Renal cortex interstitium (tissue), 11 donors: ENCODE measurements around the gene EIF2AK3. TPM values are rescaled to one million over a fixed set of nuclear protein-coding genes. Genes with fewer than 3 reads are reported as not detected.
"Not testable (repeated sequence)": the region's sequence is repeated elsewhere in the genome, so short reads cannot be mapped to it uniquely, and the experiment has no call there.

ENCODE experiments used
- DNase-seq, 11 donors: peaks; one replicate each; pipeline ENCODE4 v3.0.0-alpha.2; 2013; ENCODE audit warnings: low read depth in 9 of 11, low spot score in 4 of 11; ENCODE audit errors: extremely low read depth in 1 of 11
- polyA plus RNA-seq, 3 donors: library from polyadenylated mRNA; unstranded; fragments of 120-200 nt; gene quantifications; one replicate each; pipeline ENCODE4 v1.2.1, GENCODE V29; 2013; ENCODE audit not compliant: insufficient read length in 3 of 3

EIF2AK3 gene
- polyA plus RNA-seq, 3 donors: 26.0 to 29.4 (median 28.5) TPM

DNA sequence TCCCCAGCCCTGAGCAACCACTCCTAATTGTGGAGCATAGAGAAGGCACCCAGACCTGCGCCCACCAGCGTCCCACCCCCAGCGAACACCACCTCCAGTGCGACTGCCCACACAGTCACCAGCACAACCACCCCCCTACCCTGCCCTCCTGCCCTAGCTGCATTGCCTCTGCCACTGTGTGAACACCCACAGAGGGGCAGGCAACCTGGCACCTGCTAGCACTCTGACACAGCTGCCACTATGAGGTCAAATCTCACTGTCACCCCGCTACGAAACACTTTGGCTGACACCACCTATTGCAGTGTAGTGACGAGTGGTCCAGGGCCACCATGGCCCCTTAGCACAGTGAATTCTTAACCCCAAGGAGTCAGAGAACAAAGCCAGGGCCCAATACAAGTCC, 14.1 kb upstream of the EIF2AK3 start:
- DNase-seq: no peak

DNA sequence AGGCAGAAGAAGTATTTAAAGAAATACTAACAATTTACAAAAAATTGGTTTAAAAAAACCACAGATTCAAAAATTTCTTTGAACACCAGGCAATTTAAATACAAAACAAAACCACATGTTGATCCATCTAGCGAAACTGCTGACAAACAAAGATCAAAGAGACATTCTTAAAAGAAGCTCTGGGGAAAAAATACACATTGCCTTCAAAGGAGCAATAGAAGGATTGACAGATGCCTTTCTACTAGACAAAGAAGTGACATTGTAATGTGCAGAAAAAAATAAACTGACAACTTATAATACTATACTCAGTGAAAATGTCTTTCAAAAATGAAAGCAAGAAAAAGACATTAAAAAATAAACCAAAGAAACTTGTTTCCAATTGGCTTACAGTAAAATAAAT, 12.6 kb upstream of the EIF2AK3 start:
- DNase-seq: no peak

DNA sequence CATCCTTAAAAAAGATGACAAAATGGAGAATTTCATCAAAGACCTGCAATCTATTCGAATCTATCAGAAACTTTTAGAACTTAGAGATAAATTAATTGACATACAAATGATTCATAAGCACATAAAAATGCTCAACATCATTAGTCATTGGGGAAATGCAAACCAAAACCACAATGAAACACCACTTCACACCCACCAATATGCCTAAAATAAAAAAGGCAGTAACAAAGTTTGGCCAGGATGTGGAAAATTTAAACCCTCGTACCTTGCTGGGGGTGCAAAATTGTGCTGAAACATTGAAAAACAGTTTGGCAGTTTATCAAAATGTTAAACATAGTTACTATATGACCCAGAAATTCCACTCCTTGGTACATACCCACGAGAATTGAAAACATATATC, 11.5 kb upstream of the EIF2AK3 start:
- no peak for DNase-seq

DNA sequence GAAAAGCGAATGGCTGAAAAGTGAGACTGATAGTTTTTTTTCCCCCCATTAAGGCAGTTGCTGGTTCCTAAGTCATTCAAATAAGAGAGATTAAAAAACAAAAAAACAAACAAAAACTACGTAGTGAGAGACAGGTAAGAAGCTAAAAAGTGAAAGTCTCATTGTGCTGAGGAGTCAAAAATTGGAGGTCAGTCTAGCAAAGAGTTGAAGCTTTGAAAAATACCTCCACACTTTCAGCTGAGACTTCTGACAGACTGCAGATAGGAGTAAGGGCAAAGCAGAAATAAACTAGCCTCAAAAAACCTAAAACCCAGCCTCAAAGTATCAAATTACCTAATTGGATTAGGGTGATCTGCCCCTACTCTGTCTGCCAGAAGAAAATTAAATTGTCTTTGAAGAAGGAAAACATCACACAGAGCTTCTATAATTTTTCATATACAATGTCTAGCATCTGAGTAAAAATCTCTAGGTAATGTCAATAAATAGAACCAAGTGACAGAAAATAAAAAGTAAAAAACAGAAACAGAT, 10.9 kb upstream of the EIF2AK3 start:
- DNase-seq: no peak

DNA sequence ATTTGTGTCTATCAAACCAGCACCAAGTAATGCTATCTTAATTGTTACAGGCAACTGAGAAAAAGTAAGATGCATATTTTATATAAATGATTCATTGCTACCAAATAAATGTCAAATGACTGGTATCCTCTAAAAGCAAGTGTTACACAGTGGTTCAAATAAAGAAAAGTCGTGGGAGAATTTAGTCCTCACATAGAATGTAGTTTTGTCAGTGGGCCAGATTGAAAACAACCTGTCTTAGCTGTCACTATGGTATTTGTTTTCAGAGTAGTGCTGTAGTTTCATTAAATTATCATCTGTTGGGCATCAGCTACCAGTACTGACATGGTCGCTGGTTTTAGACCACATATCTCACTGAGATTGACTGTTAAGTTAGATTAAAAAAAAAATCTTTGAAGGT, 10.2 kb upstream of the EIF2AK3 start:
- DNase-seq: no peak

DNA sequence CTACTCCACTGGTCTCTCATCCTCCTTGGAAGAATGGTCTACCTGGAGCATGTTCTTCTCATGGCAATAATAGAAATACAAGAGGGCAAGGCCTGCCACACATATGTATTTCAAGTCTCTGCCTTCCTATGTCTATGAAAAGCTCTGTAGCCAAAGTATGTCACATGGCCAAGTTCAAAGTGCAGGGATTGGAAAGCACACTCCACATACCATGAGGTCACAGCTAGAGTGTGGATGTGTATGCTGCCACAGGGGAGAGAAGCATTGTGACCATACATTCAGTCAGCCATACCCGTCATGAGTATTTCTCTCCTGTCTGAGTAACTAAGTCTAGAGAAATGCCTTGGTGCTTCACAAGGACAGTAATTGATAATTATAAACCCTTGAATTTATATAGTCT, 8.8 kb upstream of the EIF2AK3 start:
- no peak for DNase-seq

DNA sequence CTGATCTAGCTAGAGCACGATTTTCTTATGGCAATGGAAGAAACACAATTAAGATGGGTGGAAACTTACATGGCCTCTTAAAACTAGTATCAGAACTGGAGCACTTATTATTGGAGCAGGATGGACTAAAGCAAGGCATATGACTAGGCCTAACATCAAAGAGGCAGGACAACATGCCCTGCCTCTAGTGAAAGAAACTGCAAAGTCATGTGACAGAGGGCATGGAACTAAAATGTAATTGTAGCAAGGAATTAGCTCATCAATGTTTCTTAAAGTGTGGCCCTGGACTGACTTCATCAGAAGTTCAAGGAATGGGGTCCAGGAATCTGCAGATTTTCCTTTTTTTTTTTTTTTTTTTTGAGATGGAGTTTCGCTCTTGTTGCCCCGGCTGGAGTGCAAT, 5.3 kb upstream of the EIF2AK3 start:
- no peak for DNase-seq

DNA sequence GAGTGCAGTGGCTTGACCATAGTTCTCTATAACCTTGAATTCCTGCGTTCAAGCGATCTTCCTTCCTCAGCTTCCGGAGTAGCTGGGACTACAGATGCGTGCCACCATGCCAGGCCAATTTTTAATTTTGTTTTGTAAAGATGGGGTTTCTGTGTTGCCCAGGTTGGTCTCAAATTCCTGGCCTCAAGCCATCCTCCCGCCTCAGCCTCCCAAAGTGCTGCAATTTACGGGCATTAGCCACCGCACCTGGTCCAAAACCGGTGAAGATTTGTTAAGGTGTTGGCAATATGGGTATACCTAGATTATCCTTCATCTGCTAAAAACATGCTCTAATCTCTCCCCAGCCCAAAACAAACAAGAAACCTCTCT, 1.3 kb upstream of the EIF2AK3 start:
- no peak for DNase-seq

DNA sequence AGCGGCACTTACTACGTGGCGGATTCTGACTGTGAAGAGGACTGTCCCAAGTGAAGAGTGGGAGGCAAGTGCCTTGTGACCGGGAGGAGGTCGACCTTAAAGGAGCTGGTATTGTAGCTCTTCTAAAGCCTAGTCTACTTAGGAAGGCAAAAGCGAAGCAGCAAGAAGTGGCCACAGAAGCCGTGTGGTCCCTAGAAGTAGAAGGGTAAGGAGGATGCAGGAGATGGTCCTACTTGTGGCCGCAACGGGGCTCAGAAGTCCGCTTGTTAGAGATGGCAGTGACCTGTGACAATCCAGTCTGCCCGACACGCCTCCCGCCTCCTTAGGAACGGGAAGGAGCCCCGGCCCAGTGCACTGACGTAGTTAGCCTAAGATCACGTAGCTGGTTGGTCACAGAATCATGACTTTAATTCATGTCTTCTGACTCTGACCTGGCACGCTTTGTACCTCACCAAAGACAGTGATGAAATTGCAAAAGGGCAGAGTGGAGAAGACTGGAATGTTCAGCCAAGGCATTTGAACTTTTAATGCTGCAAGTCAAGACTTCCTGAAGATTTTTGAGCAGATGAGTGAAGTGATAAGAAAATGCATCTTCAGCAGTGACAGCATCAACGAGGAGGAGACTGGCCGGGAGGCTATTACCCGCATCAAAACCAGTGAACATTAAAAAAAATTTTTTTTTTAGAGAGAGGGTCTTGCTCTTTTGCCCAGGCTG, 749 bp upstream of the EIF2AK3 start:
- peak in 10 of 11 donors; percentile 76 to 99 (median 88) for DNase-seq

DNA sequence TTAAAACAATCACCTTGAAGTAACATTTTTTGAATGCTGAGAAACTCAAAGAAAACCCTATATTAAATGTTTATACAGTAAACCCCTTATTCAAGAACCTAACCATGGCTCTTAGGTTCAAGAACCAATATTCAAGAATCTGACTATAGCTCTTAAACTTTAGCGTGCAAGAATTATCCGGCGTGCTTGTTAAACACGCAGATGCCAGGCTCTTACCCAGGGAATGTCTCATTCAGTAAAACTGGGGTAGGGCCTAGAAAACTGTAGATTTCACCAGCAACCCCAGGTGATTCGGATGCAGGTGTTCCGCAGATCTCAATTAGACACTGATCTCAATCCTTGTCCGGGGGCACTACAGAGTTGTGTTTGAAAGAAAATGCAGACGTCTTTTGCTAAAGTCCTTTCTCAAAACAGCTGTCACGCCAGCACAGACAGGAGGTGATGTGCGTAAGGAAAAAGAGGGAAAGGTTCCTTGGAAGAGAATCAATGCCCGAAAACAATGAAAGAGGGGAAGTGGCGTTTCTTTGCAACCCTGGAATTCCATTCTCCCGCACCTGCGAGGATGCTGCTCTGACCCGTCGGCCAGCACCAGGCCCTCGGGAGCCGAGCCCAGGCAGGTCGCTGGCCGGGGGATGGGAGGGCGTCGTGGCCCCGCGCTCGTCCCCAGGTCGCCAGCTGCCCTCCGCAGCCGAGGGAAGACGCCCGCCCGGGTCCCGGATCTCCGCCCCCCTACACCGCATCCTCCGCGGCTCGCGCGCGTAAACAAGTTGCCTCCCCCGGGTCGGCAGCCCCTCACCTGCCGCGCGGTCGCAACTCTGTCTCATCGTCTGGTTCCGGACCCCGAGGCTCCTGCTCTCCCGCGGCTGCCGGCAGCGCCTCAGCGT, 851 bp downstream of the EIF2AK3 start:
- DNase-seq: peak in 9 of 11 donors; percentile 5 to 32 (median 23)

DNA sequence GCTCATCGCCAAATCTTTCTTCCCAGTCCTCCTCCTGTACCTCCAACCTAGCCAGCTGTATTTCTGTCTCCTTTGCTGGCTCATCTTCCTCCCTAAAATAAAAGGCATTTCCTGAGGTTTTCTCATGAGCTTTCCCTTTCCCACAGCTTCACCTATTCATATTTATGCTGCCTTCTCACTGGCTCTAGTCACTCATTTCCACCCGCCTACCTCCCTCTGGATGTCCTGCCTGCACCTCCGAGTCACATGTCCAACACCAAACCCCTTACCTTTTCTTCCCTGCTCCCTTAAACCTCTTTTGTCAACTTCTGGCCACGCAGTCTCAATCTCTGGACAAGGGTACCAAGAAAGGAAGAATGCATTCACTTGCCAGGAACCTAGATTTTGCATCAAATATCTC, 2.8 kb downstream of the EIF2AK3 start:
- no peak for DNase-seq

DNA sequence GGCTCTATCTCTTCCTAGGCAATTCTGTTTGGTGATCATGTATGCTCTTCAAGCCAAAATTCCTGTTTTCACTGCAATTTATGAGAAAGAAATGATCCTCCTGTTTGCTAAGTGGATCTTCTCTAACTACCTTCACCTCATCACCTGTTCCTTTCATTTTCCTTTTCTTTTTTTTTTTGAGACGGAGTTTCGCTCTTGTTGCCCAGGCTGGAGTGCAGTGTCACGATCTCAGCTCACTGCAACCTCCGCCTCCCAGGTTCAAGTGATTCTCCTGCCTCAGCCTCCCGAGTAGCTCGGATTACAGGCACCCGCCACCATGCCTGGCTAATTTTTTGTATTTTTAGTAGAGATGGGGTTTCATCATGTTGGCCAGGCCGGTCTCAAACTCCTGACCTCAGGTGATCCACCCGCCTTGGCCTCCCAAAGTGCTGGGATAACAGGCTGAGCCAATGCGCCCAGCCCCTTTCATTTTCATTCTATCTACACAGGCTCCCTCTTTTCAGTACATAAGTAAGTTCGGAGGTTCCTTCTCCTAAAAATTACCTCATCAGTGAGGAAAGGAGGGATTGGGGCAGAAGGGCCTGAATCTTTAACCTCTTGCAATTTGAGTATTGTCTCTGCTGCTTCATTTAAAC, 3.3 kb downstream of the EIF2AK3 start:
- not testable (repeated sequence) for DNase-seq

DNA sequence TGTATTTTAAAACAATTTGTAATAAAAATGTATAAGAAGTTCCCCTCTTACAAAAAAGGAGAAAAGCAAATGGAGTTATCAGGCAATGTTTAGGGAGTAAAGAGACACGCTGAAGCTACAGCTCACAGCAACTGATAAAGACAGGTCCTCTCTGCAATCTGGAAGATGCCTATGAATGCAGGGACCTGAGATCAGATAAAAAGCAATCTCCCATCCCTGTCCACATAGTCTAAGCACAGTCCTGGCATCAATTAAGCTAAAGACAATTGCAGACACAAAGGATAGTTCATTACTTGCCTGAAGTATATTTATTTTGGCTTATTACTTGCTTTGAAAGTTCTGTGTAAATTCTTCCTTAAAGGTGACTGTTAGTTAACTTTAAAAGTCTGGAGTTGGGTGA, 5.0 kb downstream of the EIF2AK3 start:
- DNase-seq: no peak

DNA sequence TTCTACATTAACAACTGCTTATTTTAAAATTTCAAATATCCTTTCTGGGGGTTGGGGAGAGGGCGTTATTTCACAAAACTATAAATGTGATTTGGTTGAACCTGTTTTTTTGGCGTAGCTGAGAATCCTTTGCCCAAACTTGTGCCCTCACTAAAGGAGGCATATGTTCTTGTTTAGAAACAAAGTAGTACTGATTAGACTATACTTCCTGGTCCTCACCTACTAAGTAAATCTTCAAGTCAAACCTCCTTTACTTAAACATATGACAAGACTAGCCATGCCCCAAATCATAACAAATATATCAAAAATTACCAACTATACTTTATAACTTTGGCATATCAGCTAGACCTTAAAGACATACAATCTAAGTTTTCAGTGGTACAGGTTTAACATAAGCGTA, 5.8 kb downstream of the EIF2AK3 start:
- no peak for DNase-seq

DNA sequence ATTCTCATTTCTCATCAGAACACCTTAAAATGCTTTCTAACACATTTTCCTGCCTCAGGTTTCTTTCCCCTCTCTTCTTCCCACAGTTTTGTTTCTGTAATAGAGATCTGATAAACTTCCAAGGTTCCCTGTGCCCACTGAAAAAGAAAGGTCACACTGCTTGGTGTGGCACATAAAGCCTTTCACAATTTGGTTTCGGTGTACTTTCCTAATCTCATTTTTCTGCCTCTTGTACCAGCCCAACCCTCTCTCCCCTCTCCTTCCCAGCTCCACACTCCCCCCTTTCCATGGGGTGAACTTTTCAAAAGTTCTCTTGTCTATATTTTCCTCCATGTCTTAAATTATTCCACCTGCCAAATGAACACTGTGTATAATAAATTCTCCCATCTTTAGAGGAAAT, 7.2 kb downstream of the EIF2AK3 start:
- DNase-seq: no peak

DNA sequence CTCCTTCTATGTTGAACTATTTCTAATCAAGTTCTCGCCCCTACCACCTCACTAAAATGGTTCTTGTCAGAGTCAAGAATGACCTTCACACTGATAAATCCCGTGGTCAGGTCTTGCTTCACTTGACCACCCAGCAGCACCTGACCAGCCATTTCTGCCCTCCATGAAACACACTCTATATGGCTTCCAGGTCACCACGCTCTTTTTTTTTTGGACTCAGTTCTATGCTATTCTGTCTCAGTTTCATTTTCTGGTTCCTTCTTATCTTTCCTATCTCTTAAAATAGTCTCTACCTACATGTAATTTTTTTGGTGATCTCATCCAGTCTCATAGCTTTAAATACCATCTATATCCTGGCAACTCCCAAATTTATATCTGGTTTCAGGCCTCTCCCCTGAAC, 11.4 kb downstream of the EIF2AK3 start:
- DNase-seq: no peak

DNA sequence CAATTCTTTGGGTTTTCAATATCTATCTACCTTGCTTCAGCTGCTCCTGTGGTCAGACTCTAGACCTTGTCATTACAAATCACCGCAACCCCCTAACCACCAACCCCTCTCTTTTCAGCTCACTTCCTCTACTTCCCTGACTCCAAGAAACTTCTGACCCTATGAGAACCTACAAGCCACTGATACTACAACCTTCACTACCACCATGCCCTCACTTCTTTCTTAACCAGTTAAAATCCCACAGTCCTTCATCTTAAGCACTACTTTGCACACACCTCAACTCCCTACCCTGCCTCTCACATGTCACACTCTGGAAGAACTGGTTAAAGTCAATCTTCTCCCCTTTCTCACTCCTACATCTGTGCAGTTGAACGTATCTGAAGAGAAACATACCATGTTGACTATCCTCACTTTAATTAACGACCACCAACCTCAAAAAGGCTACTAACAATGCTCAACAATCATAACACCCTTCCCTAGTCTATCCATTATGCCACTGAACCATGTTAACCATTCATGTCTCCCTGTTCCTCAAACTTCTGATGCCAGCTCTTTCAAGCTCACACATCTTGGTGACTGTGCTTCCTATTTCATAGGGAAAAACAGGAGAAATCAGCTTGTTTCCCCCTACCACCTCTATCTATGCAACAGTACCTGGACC, 12.6 kb downstream of the EIF2AK3 start:
- DNase-seq: no peak

DNA sequence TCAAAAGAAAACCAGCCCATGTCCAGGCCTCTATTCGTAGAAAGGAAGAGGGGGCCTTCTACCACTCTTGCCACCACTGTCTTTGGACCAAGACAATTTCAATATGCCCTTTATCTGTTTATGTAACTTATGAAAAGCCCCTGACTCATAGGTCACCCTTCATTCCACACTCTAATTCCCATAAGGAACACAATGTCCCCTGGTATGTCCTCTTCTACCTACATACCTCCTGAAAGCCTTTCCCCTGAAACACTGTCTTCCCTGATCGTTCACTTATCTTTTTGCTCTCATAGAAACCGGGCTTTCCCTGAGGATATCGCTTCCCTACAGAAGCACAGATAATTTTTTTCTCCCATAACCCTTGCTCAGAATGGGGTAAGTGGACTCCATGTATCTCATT, 13.3 kb downstream of the EIF2AK3 start:
- no peak for DNase-seq

DNA sequence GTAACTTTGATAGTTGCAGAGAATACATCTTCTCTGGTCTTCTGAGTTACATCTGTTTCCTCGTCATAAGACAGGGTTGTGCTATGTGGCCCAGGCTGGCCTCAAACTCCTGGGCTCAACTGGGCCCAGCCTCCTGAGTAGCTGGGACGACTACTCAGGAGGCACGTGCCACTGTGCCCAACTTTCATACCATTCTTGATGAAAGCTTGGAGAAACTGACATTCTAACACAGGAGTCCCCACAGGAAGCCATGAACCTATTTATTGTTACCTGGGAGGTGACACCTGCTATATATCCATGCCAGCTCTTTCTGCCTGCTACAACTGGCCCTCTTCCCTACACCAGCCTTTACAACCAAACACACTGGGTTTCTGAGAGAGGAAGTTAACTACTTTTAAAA, 19.1 kb downstream of the EIF2AK3 start:
- DNase-seq: no peak
